Measurements from ENCODE around the gene ITPRIP. TPM values are rescaled to one million over a fixed set of nuclear protein-coding genes. Genes with fewer than 3 reads are reported as not detected.
A peak's percentile ranks its signal among the peaks of the same experiment; 100 is the strongest.

The ITPRIP gene
- total RNA-seq, 2 donors from 2014 or later, result 9.1 to 11.0 TPM

DNA sequence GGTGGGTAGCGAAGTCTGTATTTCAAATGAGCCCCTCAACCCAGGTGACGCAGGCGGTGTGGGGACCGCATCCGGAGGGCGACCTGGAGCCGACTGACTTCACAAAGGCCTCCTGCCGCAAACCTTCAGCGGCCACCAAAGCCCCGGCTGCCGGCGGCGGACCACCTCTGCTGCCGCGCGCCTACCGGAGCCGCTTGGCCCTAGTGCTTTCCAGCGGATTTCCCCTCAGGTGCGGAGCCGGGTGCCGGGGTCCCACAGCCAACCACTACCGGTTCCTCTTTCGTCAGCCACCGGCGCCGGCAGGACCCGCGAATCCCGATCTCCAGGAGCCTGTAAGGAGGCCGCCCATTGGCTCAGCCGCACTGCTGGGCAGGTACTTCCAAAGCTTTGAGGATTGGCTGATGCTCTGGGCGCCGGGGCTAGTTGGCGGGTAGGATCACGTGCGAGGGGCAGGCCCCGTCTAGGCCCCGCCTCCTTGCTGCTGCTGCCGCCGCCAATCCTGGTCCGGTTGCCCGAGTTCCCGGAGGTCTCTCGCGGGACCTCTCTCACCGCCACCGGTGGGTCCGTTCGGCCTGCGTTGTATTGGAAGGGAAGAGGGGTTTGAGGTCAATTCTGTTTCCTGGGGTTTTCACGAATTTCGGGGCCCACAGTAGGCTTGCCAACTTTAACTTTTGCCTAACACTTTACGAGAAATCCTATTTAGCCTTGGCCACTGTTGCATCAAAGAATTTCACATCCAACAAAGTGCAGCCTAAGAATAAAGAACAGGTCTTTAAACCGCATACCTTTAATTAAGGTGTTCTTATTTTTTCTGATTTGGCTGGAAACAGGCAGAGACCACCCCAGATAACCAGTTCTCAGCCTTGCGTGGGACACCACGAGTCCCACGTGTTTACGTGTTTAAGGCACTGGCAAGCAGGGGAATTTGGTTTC lies 69.3 kb downstream of the ITPRIP start, which contains the start of gene GSTO2:
Gene GSTO2, plus strand, starts transcription at position 472 of the 933 bp plus-strand sequence. CDS start 5,732 bp downstream, outside the sequence.
- Histone ChIP-seq H3K27ac (ENCODE audit: low read depth, low read length) (peak within 1 kb of the TSS; percentile 70), H3K36me3 (ENCODE audit: control insufficient read depth, insufficient read depth, low read length) (peaks cover 45% of the 10 kb centered on the region), H3K9me3 (ENCODE audit: control insufficient read depth, low read length) (no peaks in the 10 kb centered on the region), H3K4me1 (ENCODE audit: control insufficient read depth, insufficient read depth, low read length) (peaks cover 4% of the 10 kb centered on the region), H3K4me3 (ENCODE audit: low read length) (peak within 1 kb of the TSS; percentile 91), H3K27me3 (ENCODE audit: control insufficient read depth, insufficient read depth, low read length, poor library complexity, severe bottlenecking) (no peaks in the 10 kb centered on the region), H3K9ac (ENCODE audit: extremely low read depth, low read length, poor library complexity, severe bottlenecking) (peak within 1 kb of the TSS; percentile 86)
- Mint-ChIP-seq H3K4me1 (peaks cover 9% of the 10 kb centered on the region), H3K4me3 (peak within 1 kb of the TSS; percentile 85), H3K9me3 (peaks cover 1% of the 10 kb centered on the region), H3K36me3 (ENCODE audit: low read depth) (peaks cover 34% of the 10 kb centered on the region), H3K27ac (peak within 1 kb of the TSS; percentile 96), H3K27me3 (ENCODE audit: insufficient read depth) (no peaks in the 10 kb centered on the region)
- TF ChIP-seq, protein P1, sequence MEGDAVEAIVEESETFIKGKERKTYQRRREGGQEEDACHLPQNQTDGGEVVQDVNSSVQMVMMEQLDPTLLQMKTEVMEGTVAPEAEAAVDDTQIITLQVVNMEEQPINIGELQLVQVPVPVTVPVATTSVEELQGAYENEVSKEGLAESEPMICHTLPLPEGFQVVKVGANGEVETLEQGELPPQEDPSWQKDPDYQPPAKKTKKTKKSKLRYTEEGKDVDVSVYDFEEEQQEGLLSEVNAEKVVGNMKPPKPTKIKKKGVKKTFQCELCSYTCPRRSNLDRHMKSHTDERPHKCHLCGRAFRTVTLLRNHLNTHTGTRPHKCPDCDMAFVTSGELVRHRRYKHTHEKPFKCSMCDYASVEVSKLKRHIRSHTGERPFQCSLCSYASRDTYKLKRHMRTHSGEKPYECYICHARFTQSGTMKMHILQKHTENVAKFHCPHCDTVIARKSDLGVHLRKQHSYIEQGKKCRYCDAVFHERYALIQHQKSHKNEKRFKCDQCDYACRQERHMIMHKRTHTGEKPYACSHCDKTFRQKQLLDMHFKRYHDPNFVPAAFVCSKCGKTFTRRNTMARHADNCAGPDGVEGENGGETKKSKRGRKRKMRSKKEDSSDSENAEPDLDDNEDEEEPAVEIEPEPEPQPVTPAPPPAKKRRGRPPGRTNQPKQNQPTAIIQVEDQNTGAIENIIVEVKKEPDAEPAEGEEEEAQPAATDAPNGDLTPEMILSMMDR (conservative IDR thresholded peaks at IDR 0.05), result no peak
- 11 to 28% methylated on average over 26 to 59 of the region's 59 CpGs for WGBS, 2 experiments (ENCODE audit: insufficient coverage in 1 of 2, insufficient read length in 1 of 2)
- DNase-seq, result peak; percentile 100

DNA sequence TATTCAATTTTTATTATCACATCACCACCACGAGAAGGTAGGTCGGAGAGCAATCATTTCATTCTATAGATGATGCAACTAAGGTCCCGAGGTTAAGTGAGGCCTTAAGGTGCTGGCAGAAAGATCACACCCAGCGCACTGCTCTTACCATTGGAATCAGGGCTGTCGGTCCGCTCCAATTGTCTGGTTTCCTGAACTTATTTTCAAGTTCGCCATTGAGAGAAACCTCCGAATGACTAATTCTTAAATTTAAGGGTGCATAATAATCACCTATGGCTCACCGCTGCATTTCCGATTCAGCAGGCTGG lies 69.9 kb downstream of the ITPRIP start:
- Histone ChIP-seq H3K27me3 (ENCODE audit: control insufficient read depth, insufficient read depth, low read length, poor library complexity, severe bottlenecking) (no peaks in the 10 kb centered on the region), H3K9ac (ENCODE audit: extremely low read depth, low read length, poor library complexity, severe bottlenecking) (peak overlapping the region; percentile 86), H3K4me1 (ENCODE audit: control insufficient read depth, insufficient read depth, low read length) (peaks cover 4% of the 10 kb centered on the region), H3K36me3 (ENCODE audit: control insufficient read depth, insufficient read depth, low read length) (peaks cover 52% of the 10 kb centered on the region), H3K27ac (ENCODE audit: low read depth, low read length) (peak overlapping the region; percentile 70), H3K4me3 (ENCODE audit: low read length) (peak overlapping the region; percentile 91), H3K9me3 (ENCODE audit: control insufficient read depth, low read length) (no peaks in the 10 kb centered on the region)
- H3K4me3 Mint-ChIP-seq, result peak overlapping the region; percentile 85
- peaks cover 1% of the 10 kb centered on the region for H3K9me3 Mint-ChIP-seq
- 18 to 31% methylated on average over 9 to 10 of the region's 10 CpGs for whole genome bisulfite sequencing, 2 experiments (ENCODE audit: insufficient coverage in 1 of 2, insufficient read length in 1 of 2)
- DNase-seq, result no peak
- TF ChIP-seq, protein P1 (conservative IDR thresholded peaks at IDR 0.05), result no peak
- H3K4me1 Mint-ChIP-seq, result peaks cover 5% of the 10 kb centered on the region
- no peaks in the 10 kb centered on the region for H3K27me3 Mint-ChIP-seq (ENCODE audit: insufficient read depth)
- peaks cover 38% of the 10 kb centered on the region for H3K36me3 Mint-ChIP-seq (ENCODE audit: low read depth)
- H3K27ac Mint-ChIP-seq, result peak overlapping the region; percentile 96

DNA sequence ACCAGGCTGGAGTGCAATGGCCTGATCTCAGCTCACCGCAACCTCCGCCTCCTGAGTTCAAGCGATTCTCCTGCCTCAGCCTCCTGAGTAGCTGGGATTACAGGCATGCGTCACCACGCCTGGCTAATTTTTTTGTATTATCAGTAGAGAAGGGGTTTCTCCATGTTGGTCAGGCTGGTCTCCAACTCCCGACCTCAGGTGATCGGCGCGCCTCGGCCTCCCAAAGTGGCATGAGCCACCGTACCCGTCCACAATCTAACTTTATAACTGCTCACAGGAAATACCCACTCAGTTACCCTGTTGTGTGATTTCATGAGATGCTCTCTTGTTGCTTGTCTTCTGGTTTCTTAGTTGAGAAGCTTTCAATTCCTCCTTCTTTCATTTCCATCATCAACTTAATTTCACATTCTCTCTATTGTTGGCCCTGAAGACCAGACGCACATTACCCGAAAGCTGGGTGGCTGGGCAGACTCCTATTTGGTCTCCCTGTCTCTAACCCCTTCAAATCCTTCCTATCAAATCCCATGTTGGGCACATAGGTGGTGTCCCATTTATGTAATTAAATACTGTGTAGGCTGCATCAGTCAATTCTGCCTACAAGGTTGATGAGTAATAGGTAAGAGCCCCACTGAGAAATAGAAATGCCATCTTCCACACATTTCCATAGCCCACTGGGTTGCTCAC lies 70.4 kb downstream of the ITPRIP start:
- Mint-ChIP-seq H3K4me3 (peak overlapping the region; percentile 85), H3K36me3 (ENCODE audit: low read depth) (peaks cover 38% of the 10 kb centered on the region), H3K9me3 (peaks cover 1% of the 10 kb centered on the region), H3K27ac (peak overlapping the region; percentile 96), H3K27me3 (ENCODE audit: insufficient read depth) (no peaks in the 10 kb centered on the region), H3K4me1 (peaks cover 5% of the 10 kb centered on the region)
- 94 to 95% methylated on average over 11 to 14 of the region's 14 CpGs for WGBS, 2 experiments (ENCODE audit: insufficient coverage in 1 of 2, insufficient read length in 1 of 2)
- no peak for DNase-seq
- Histone ChIP-seq H3K9me3 (ENCODE audit: control insufficient read depth, low read length) (no peaks in the 10 kb centered on the region), H3K4me1 (ENCODE audit: control insufficient read depth, insufficient read depth, low read length) (peaks cover 4% of the 10 kb centered on the region), H3K27me3 (ENCODE audit: control insufficient read depth, insufficient read depth, low read length, poor library complexity, severe bottlenecking) (no peaks in the 10 kb centered on the region), H3K9ac (ENCODE audit: extremely low read depth, low read length, poor library complexity, severe bottlenecking) (peak overlapping the region; percentile 86), H3K27ac (ENCODE audit: low read depth, low read length) (no peak overlapping the region), H3K36me3 (ENCODE audit: control insufficient read depth, insufficient read depth, low read length) (peaks cover 56% of the 10 kb centered on the region), H3K4me3 (ENCODE audit: low read length) (peak overlapping the region; percentile 91)
- TF ChIP-seq, protein P1 (conservative IDR thresholded peaks at IDR 0.05), result no peak
